Adrenal gland (tissue), 5 donors: Measurements from ENCODE around the gene ZSWIM1.

Source experiments
- POLR2A ChIP-seq, 2 donors: fragments of 450-650 bp; IDR thresholded peaks; one replicate each; pipeline ENCODE4 v1.6.1; 2017; ENCODE audit warnings: antibody characterized with exemption in 2 of 2, mild to moderate bottlenecking in 2 of 2, moderate library complexity in 1 of 2
- TF ChIP-seq, protein P1 (sequence below), 6 experiments: fragments of 450-650 bp in 4 of 6; fragments of 200-600 bp in 2 of 6; sonication (generic) in 1 of 6; IDR thresholded peaks; 1 replicate in 5 of 6; 2 replicates in 1 of 6; pipeline versions ENCODE4 v1.5.1 to v1.8.0; 2016 to 2021; ENCODE audit warnings: antibody characterized with exemption in 6 of 6, mild to moderate bottlenecking in 2 of 6, moderate library complexity in 1 of 6
- donor health status: DM: no; HTN: no; CAD: no.

DNA sequence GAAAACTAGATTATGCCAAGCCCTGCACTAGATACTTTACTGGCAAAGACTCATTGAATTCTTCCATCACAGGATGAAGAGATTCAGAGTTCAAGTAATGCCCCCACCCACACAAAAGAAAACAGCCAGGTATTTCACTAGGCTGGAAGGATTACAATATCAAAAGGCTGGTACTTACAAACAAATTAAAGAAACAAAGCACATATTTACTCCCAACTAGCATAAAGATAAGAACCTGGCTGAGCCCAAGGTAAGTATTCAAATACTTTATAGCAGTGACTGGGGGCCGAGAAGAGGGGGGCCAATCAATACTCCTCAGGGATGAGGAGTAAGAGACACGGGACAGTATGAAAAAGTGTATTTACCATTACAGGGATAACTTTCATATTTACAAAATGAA lies 27.5 kb upstream of the ZSWIM1 start:
- TF ChIP-seq, protein P1, sequence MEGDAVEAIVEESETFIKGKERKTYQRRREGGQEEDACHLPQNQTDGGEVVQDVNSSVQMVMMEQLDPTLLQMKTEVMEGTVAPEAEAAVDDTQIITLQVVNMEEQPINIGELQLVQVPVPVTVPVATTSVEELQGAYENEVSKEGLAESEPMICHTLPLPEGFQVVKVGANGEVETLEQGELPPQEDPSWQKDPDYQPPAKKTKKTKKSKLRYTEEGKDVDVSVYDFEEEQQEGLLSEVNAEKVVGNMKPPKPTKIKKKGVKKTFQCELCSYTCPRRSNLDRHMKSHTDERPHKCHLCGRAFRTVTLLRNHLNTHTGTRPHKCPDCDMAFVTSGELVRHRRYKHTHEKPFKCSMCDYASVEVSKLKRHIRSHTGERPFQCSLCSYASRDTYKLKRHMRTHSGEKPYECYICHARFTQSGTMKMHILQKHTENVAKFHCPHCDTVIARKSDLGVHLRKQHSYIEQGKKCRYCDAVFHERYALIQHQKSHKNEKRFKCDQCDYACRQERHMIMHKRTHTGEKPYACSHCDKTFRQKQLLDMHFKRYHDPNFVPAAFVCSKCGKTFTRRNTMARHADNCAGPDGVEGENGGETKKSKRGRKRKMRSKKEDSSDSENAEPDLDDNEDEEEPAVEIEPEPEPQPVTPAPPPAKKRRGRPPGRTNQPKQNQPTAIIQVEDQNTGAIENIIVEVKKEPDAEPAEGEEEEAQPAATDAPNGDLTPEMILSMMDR (IDR thresholded peaks at IDR 0.05), result no peak
- no peak for TF ChIP-seq POLR2A (IDR thresholded peaks at IDR 0.05)
